ENCODE results near the gene UBE2D2. TPM values are rescaled to one million over a fixed set of nuclear protein-coding genes. Genes with fewer than 3 reads are reported as not detected.
A peak's percentile ranks its signal among the peaks of the same experiment; 100 is the strongest.

UBE2D2 gene
- total and polyA plus RNA-seq, 10 of the 15 experiments (the other 5 are each of a cell fraction or from before 2014, with no cell fraction given), result 58.6 to 245 (median 128) TPM

DNA sequence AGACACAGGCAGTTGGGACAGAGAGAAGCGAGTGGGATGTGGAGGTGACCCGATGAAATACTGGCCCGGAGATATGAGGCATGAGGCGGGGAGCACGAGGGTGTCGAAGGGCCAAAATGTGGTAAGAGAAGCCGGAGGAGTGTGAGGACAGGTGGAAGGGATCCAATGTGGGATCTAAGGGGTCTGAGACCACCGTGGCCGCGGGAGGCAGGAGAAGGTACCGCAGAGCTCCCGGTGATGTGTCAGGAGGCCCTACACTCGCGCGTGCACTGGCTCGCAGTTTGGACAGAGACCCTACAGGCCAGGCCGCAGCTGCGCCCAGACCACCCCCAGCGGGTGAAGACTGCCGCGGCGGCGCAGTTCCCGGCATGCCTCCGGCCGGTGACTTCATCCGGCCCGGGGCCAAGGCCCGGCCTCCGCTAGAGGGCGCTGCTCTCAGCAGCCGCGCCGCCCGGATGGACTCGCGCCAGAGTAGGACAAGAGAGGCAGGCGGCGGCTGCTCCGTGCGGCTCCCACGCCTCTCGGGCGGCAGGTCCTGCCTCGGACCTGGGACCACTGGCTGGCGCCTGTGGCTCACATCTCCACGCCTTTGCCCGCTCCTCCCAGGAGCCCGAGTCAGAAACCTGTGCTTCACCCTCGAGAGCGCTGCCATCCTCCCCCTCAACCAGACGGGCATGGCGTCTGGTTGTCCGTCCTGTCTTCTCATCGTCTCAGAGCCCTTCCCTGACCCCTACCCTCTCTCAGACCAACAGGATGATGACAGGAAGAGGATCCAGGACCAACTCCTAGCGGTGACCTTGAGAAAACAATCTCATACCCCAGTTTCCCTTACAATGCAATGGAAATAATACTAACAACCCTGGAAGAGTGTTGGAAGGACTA, 43.2 kb upstream of the UBE2D2 start (continued):
- TF ChIP-seq LARP7 (IDR thresholded peaks at IDR 0.05), result peak; percentile 98
- TF ChIP-seq RAD21 (IDR thresholded peaks at IDR 0.05; ENCODE audit: insufficient read depth, low read depth, low read length), result peak; percentile 74
- TF ChIP-seq, protein P1, sequence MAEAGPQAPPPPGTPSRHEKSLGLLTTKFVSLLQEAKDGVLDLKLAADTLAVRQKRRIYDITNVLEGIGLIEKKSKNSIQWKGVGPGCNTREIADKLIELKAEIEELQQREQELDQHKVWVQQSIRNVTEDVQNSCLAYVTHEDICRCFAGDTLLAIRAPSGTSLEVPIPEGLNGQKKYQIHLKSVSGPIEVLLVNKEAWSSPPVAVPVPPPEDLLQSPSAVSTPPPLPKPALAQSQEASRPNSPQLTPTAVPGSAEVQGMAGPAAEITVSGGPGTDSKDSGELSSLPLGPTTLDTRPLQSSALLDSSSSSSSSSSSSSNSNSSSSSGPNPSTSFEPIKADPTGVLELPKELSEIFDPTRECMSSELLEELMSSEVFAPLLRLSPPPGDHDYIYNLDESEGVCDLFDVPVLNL (IDR thresholded peaks at IDR 0.05; ENCODE audit: low read depth, low read length), result 0 out of 2 replicates have a peak, but pooled peaks have one; percentile 29
- TF ChIP-seq, protein P2, sequence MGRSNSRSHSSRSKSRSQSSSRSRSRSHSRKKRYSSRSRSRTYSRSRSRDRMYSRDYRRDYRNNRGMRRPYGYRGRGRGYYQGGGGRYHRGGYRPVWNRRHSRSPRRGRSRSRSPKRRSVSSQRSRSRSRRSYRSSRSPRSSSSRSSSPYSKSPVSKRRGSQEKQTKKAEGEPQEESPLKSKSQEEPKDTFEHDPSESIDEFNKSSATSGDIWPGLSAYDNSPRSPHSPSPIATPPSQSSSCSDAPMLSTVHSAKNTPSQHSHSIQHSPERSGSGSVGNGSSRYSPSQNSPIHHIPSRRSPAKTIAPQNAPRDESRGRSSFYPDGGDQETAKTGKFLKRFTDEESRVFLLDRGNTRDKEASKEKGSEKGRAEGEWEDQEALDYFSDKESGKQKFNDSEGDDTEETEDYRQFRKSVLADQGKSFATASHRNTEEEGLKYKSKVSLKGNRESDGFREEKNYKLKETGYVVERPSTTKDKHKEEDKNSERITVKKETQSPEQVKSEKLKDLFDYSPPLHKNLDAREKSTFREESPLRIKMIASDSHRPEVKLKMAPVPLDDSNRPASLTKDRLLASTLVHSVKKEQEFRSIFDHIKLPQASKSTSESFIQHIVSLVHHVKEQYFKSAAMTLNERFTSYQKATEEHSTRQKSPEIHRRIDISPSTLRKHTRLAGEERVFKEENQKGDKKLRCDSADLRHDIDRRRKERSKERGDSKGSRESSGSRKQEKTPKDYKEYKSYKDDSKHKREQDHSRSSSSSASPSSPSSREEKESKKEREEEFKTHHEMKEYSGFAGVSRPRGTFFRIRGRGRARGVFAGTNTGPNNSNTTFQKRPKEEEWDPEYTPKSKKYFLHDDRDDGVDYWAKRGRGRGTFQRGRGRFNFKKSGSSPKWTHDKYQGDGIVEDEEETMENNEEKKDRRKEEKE (IDR thresholded peaks at IDR 0.05), result no peak
- TF ChIP-seq MYB (IDR thresholded peaks at IDR 0.05; ENCODE audit: borderline replicate concordance, low read depth, low read length), result 0 out of 2 replicates have a peak, but pooled peaks have one; percentile 11
- no peak for TF ChIP-seq HDAC2 (IDR thresholded peaks at IDR 0.05)
- TF ChIP-seq, protein P3, sequence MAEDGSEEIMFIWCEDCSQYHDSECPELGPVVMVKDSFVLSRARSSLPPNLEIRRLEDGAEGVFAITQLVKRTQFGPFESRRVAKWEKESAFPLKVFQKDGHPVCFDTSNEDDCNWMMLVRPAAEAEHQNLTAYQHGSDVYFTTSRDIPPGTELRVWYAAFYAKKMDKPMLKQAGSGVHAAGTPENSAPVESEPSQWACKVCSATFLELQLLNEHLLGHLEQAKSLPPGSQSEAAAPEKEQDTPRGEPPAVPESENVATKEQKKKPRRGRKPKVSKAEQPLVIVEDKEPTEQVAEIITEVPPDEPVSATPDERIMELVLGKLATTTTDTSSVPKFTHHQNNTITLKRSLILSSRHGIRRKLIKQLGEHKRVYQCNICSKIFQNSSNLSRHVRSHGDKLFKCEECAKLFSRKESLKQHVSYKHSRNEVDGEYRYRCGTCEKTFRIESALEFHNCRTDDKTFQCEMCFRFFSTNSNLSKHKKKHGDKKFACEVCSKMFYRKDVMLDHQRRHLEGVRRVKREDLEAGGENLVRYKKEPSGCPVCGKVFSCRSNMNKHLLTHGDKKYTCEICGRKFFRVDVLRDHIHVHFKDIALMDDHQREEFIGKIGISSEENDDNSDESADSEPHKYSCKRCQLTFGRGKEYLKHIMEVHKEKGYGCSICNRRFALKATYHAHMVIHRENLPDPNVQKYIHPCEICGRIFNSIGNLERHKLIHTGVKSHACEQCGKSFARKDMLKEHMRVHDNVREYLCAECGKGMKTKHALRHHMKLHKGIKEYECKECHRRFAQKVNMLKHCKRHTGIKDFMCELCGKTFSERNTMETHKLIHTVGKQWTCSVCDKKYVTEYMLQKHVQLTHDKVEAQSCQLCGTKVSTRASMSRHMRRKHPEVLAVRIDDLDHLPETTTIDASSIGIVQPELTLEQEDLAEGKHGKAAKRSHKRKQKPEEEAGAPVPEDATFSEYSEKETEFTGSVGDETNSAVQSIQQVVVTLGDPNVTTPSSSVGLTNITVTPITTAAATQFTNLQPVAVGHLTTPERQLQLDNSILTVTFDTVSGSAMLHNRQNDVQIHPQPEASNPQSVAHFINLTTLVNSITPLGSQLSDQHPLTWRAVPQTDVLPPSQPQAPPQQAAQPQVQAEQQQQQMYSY (CRISPR knock-in tag; IDR thresholded peaks at IDR 0.05), result no peak
- TF ChIP-seq, protein P4, sequence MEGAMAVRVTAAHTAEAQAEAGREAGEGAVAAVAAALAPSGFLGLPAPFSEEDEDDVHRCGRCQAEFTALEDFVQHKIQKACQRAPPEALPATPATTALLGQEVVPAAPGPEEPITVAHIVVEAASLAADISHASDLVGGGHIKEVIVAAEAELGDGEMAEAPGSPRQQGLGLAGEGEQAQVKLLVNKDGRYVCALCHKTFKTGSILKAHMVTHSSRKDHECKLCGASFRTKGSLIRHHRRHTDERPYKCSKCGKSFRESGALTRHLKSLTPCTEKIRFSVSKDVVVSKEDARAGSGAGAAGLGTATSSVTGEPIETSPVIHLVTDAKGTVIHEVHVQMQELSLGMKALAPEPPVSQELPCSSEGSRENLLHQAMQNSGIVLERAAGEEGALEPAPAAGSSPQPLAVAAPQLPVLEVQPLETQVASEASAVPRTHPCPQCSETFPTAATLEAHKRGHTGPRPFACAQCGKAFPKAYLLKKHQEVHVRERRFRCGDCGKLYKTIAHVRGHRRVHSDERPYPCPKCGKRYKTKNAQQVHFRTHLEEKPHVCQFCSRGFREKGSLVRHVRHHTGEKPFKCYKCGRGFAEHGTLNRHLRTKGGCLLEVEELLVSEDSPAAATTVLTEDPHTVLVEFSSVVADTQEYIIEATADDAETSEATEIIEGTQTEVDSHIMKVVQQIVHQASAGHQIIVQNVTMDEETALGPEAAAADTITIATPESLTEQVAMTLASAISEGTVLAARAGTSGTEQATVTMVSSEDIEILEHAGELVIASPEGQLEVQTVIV (IDR thresholded peaks at IDR 0.05; ENCODE audit: borderline replicate concordance, partially characterized antibody), result no peak
- TF ChIP-seq, protein P5, sequence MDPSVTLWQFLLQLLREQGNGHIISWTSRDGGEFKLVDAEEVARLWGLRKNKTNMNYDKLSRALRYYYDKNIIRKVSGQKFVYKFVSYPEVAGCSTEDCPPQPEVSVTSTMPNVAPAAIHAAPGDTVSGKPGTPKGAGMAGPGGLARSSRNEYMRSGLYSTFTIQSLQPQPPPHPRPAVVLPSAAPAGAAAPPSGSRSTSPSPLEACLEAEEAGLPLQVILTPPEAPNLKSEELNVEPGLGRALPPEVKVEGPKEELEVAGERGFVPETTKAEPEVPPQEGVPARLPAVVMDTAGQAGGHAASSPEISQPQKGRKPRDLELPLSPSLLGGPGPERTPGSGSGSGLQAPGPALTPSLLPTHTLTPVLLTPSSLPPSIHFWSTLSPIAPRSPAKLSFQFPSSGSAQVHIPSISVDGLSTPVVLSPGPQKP (IDR thresholded peaks at IDR 0.05; ENCODE audit: low read depth, low read length), result no peak
- no peak for TF ChIP-seq NFYA (IDR thresholded peaks at IDR 0.05; ENCODE audit: borderline replicate concordance, low read depth, low read length)
- peak; percentile 81 for TF ChIP-seq NR2F1 (conservative IDR thresholded peaks at IDR 0.05)
- TF ChIP-seq, protein P6, sequence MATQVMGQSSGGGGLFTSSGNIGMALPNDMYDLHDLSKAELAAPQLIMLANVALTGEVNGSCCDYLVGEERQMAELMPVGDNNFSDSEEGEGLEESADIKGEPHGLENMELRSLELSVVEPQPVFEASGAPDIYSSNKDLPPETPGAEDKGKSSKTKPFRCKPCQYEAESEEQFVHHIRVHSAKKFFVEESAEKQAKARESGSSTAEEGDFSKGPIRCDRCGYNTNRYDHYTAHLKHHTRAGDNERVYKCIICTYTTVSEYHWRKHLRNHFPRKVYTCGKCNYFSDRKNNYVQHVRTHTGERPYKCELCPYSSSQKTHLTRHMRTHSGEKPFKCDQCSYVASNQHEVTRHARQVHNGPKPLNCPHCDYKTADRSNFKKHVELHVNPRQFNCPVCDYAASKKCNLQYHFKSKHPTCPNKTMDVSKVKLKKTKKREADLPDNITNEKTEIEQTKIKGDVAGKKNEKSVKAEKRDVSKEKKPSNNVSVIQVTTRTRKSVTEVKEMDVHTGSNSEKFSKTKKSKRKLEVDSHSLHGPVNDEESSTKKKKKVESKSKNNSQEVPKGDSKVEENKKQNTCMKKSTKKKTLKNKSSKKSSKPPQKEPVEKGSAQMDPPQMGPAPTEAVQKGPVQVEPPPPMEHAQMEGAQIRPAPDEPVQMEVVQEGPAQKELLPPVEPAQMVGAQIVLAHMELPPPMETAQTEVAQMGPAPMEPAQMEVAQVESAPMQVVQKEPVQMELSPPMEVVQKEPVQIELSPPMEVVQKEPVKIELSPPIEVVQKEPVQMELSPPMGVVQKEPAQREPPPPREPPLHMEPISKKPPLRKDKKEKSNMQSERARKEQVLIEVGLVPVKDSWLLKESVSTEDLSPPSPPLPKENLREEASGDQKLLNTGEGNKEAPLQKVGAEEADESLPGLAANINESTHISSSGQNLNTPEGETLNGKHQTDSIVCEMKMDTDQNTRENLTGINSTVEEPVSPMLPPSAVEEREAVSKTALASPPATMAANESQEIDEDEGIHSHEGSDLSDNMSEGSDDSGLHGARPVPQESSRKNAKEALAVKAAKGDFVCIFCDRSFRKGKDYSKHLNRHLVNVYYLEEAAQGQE (IDR thresholded peaks at IDR 0.05; ENCODE audit: low read depth, low read length), result 0 out of 2 replicates have a peak, but pooled peaks have one; percentile 27
